Measurements from ENCODE around the gene SAMHD1. TPM values are rescaled to one million over a fixed set of nuclear protein-coding genes. Genes with fewer than 3 reads are reported as not detected.

Gene SAMHD1
- total and polyA plus RNA-seq, 2 of the 13 experiments (the other 11 are each of a cell fraction or from before 2014, with no cell fraction given) = 16.9 to 43.5 TPM

GRCh38 chr20:36951979-36952738, 651 bp upstream of the SAMHD1 start (continued):
- no peak for TF ChIP-seq FOXJ3 (CRISPR knock-in tag; IDR thresholded peaks at IDR 0.05; ENCODE audit: borderline replicate concordance)
- 0 out of 2 replicates have a peak, but pooled peaks have one; percentile 14 for TF ChIP-seq SMARCC2 (IDR thresholded peaks at IDR 0.05)
- TF ChIP-seq, protein P1, sequence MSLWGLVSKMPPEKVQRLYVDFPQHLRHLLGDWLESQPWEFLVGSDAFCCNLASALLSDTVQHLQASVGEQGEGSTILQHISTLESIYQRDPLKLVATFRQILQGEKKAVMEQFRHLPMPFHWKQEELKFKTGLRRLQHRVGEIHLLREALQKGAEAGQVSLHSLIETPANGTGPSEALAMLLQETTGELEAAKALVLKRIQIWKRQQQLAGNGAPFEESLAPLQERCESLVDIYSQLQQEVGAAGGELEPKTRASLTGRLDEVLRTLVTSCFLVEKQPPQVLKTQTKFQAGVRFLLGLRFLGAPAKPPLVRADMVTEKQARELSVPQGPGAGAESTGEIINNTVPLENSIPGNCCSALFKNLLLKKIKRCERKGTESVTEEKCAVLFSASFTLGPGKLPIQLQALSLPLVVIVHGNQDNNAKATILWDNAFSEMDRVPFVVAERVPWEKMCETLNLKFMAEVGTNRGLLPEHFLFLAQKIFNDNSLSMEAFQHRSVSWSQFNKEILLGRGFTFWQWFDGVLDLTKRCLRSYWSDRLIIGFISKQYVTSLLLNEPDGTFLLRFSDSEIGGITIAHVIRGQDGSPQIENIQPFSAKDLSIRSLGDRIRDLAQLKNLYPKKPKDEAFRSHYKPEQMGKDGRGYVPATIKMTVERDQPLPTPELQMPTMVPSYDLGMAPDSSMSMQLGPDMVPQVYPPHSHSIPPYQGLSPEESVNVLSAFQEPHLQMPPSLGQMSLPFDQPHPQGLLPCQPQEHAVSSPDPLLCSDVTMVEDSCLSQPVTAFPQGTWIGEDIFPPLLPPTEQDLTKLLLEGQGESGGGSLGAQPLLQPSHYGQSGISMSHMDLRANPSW (CRISPR knock-in tag; IDR thresholded peaks at IDR 0.05; ENCODE audit: borderline replicate concordance) = 0 out of 2 replicates have a peak, but pooled peaks have one; percentile 57
- no peak for TF ChIP-seq ZNF546 (CRISPR knock-in tag; conservative IDR thresholded peaks at IDR 0.05)
- TF ChIP-seq ZNF670 (CRISPR knock-in tag; IDR thresholded peaks at IDR 0.05; ENCODE audit: borderline replicate concordance) = peak; percentile 57; the same call in 1 of the 2 replicates
- no peak for TF ChIP-seq ZNF598 (CRISPR knock-in tag; IDR thresholded peaks at IDR 0.05; ENCODE audit: borderline replicate concordance)
- TF ChIP-seq ZNF367 (CRISPR knock-in tag; IDR thresholded peaks at IDR 0.05; ENCODE audit: borderline replicate concordance) = no peak
- no peak for TF ChIP-seq CBX1 (IDR thresholded peaks at IDR 0.05; ENCODE audit: low read depth)
- TF ChIP-seq EHMT2 (IDR thresholded peaks at IDR 0.05; ENCODE audit: borderline replicate concordance, low read depth, low read length) = peak; percentile 39; the same call in 1 of the 2 replicates
- no peak for TF ChIP-seq ZNF20 (CRISPR knock-in tag; IDR thresholded peaks at IDR 0.05)
- TF ChIP-seq ARID4A (CRISPR knock-in tag; IDR thresholded peaks at IDR 0.05; ENCODE audit: borderline replicate concordance) = no peak; the same call in 1 of the 2 replicates
- TF ChIP-seq CEBPG (CRISPR knock-in tag; IDR thresholded peaks at IDR 0.05) = no peak; the same call in 1 of the 2 replicates
- TF ChIP-seq RFX3 (CRISPR knock-in tag; IDR thresholded peaks at IDR 0.05) = peak; percentile 21; the same call in 1 of the 2 replicates
- no peak for TF ChIP-seq RXRA (CRISPR knock-in tag; IDR thresholded peaks at IDR 0.05)
- peak; percentile 50; the same call in 1 of the 2 replicates for TF ChIP-seq HOXA5 (CRISPR knock-in tag; IDR thresholded peaks at IDR 0.05)
- TF ChIP-seq, protein P2, sequence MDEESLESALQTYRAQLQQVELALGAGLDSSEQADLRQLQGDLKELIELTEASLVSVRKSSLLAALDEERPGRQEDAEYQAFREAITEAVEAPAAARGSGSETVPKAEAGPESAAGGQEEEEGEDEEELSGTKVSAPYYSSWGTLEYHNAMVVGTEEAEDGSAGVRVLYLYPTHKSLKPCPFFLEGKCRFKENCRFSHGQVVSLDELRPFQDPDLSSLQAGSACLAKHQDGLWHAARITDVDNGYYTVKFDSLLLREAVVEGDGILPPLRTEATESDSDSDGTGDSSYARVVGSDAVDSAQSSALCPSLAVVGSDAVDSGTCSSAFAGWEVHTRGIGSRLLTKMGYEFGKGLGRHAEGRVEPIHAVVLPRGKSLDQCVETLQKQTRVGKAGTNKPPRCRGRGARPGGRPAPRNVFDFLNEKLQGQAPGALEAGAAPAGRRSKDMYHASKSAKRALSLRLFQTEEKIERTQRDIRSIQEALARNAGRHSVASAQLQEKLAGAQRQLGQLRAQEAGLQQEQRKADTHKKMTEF (CRISPR knock-in tag; IDR thresholded peaks at IDR 0.05) = peak; percentile 72
- TF ChIP-seq, protein P3, sequence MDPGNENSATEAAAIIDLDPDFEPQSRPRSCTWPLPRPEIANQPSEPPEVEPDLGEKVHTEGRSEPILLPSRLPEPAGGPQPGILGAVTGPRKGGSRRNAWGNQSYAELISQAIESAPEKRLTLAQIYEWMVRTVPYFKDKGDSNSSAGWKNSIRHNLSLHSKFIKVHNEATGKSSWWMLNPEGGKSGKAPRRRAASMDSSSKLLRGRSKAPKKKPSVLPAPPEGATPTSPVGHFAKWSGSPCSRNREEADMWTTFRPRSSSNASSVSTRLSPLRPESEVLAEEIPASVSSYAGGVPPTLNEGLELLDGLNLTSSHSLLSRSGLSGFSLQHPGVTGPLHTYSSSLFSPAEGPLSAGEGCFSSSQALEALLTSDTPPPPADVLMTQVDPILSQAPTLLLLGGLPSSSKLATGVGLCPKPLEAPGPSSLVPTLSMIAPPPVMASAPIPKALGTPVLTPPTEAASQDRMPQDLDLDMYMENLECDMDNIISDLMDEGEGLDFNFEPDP (CRISPR knock-in tag; conservative IDR thresholded peaks at IDR 0.05) = no peak
- TF ChIP-seq ZEB1 (IDR thresholded peaks at IDR 0.05; ENCODE audit: insufficient replicate concordance, low read depth) = peak; percentile 45
- 0 out of 2 replicates have a peak, but pooled peaks have one; percentile 9 for TF ChIP-seq ZNF713 (CRISPR knock-in tag; IDR thresholded peaks at IDR 0.05)
- no peak for TF ChIP-seq ZNF549 (CRISPR knock-in tag; IDR thresholded peaks at IDR 0.05)
